GM18873 (cell line): ENCODE data around the gene OR4D1.

Experiments
- ATAC-seq: cut with Tn5 transposase; IDR thresholded peaks from one replicate; pipeline ENCODE4 v1.9.1; 2021; ENCODE audit warnings: mild to moderate bottlenecking, moderate library complexity, moderate number of reproducible peaks; ENCODE audit not compliant: unreplicated experiment, low FRiP score

OR4D1 gene

DNA sequence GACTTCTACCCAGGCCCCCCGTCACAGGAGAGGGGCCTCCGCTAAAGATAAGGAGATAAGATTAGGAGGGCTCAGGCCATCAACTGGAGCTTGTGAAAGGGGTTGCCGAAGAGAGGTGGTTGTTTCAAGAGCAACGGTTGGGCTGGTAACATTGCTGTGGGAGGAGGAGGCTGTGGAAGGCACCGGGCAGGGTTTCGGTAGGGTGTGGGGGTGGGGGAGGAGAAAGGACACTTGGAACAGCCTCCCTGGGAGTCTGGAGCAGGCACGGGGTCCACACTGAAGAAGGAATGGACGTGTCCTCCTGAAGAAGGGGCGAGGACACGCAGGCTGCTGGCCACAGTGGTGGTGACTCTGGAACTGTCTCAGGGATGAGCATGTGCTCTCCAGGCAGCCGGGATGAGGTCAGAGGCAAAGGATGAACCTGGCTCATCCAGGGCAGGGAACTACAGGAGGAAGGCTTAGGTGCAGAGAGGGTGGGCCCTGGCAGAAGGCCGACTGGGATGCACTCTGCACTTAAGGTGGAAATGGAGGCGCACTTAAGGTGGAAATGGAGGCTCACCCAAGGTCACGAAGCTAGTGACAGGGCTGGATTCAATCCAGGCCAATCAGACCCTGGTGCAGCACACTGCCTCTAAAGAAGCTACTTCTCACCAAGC lies 43.2 kb downstream of the OR4D1 start:
- ATAC-seq: no peak

DNA sequence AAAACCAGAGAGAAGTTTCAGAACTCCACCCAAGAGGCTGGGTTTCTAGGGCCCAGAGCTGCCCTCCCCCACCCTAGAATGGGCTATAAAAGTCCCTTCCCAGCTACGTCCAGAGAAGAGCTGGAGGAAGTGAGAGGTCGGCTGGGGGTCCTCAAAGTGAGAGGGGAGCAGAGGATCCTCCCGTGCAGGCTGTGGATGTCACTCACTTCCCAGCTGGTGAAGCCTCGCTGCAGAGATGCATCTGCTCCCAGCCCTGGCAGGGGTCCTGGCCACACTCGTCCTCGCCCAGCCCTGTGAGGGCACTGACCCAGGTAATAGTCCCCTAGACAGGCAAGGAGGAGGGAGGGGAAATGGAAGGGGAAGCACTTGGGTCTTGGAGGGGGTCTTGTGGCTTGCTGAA lies 44.4 kb downstream of the OR4D1 start, which contains the start of gene EPX:
Gene EPX (plus strand): TSS at position 115 of the 400 bp plus-strand sequence. CDS start 121 bp downstream, at position 236.
- ATAC-seq: no peak

DNA sequence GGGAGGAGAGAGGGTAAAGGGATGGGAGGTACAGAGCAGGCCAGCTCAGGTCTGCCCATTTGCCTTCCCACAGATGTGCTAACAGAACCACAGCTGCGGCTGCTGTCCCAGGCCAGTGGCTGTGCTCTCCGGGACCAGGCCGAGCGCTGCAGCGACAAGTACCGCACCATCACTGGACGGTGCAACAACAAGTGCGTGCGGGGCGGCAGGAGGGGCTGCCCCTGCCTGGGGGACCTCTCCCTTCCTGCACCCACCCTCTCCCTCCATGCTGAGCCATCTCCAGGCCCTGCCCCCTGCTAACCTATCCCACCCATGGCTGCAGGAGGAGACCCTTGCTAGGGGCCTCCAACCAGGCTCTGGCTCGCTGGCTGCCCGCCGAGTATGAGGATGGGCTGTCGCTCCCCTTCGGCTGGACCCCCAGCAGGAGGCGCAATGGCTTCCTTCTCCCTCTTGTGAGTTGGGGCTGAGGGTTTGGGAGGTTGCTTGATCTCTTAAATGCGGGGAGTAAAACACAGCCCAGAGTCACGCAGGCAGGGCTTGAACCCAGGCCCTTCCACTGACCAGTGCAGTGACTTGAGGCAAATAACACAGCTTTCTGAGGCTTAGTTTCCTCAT lies 45.6 kb downstream of the OR4D1 start:
- ATAC-seq: no peak

DNA sequence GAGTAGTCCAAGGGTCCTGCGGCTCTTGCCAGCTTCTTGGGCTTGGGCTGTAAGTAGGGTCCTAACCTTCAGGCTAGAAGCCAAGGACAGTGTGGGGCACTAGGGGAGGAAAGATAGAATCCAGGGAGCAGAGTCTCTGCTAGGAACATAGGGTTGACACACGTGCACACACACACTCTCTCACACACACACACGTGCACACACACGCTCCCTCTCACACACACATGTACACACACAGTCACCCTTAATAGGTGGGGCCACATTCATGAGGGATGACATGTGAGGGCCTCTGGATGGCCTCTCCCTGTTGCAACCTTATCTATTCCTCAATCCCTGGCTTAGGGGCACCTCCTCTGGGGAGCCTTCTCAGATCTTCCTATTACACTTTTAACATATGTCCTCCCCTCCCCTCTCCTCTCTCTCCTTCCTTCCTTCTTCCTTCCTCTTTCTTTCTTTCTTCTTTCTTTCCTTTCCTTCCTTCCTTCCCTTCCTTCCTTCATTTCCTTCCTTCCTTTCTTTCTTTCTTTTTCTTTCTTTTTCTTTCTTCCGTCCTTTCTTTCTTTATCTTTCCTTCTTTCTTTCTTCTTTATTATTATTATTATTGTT lies 47.4 kb downstream of the OR4D1 start:
- no peak for ATAC-seq

DNA sequence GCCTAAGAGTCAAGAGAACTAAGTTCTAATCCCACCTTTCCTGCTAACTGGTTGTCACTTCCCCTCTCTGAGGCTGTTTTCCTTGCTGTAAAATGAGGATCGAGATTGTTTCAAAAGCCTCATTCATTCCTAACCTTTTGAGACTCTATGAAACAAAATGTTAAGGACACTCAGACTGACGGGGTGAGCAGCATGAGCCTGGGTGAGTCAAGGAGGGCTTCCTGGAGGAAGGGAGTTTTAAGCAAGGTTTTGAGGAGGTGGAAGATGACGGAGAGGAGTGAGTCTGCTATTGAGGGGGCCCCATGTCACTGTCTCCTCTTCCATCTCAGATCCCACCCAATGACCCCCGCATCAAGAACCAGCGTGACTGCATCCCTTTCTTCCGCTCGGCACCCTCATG lies 48.4 kb downstream of the OR4D1 start:
- ATAC-seq: no peak

DNA sequence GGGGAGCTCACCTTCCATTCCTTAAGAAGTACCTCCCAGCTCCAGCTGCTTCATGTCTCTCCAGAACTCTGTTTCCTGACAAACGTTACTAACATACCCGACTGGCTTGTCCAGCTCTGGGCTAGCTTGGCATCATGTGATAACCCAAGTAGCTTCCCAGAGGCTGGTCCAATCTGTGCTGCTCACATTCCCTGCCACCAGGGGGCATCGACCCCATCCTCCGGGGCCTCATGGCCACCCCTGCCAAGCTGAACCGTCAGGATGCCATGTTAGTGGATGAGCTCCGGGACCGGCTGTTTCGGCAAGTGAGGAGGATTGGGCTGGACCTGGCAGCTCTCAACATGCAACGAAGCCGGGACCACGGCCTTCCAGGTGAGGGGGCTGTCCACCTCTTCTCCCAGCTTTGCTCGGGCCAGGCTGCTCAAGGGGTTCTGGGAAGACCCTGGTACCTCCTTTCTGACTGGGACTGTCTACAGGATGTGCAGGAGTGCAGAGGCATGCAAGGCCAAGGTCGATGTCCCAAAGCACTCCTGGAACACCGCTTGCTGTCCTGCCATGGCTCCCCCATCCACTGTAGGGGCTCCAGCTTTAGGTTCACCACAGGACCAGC lies 51.9 kb downstream of the OR4D1 start:
- ATAC-seq: no peak

DNA sequence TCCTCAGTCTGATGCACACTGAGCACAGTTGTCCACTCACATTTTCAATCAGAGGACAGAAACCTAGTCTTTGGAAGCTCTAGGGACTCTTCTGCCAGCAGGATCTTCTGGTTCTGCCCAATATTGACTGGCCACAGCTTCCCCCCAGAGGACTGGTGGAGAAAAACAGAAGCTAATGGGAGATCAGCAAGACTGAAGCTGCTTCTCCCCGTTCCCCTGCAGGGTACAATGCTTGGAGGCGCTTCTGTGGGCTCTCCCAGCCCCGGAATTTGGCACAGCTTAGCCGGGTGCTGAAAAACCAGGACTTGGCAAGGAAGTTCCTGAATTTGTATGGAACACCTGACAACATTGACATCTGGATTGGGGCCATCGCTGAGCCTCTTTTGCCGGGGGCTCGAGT lies 54.7 kb downstream of the OR4D1 start:
- ATAC-seq: no peak

DNA sequence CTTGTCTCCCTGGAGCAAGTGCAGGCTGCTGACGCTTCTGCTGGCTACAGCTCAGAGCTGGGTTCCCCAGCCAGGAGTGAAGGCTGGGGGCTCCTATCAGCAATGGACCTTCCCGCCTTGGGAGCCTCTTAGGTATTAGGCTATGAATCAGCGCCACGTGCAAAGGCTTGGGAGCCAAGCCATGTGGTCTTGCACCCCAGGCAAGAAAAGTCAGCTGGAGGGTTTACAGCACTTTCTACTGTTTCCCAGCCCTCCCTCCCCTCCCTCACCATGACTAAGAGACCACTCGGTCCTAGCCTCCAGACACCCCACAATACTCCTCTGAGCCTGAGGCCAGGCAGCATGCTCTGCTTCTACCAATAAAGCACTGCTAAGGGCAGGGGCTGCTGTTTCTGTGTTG lies 56.6 kb downstream of the OR4D1 start:
- no peak for ATAC-seq

DNA sequence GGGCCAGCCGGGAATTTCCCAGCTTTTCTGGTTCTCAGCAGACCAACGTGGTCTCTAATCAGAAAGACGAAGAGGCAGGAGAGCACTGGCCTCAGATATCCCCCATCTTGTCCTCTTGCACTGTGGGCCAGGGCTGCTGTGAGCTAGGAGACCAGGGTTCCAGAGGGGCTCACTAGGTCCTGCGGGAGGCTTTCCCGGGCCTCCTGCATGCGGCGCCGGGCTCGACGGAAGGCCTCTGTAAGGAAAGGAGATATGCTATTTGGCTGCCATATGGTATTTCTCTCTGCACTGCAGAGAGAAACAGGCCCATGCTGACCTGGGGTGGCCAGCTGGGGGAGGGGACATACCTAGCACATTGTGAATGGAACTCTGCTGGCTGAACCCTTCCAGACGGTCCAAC lies 57.8 kb downstream of the OR4D1 start:
- no peak for ATAC-seq

DNA sequence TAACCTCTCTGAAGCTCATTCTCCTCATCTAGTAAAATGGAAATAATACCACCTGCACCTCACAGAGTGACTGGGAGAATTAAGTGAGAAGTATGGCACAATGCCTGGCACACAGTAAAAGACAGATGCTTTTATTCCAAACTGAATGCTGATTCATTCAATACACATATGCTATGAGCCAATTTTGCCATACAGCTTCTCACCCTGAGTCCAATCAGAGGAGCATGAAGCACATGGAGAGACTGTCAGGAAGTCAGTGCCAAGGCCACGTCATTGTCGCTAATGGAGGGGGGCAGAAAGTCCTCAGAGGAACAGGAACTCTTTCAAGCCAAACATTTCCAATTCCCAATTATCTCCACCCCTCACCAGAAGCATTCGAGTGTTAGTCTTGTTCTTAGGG lies 59.3 kb downstream of the OR4D1 start:
- no peak for ATAC-seq

DNA sequence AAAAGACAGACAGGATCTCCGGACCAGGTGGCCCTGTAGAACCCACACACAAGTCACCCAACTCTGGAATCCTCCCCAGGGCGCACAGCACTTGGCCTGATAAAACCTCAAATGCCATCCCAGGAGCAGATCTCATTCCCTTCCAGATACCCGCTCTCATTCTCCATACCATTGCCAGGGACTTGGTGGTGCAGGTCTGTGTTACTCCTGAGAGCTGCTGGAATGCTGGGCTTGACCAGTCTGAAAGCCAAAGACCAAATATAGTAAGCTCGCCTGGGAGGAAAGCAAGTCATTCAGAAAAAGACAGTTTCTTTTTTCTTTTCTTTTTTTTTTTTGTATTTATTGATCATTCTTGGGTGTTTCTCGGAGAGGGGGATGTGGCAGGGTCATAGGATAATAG lies 60.2 kb downstream of the OR4D1 start:
- ATAC-seq: no peak
